Activated naive CD4-positive, alpha-beta T cell treated with anti-CD3 and anti-CD28 coated beads for 36 hours (primary cell): ENCODE results near the gene CACNA1C. TPM values are rescaled to one million over a fixed set of nuclear protein-coding genes. Genes with fewer than 3 reads are reported as not detected.

ENCODE experiments used
- CTCF ChIA-PET: fragments of 350-600 bp; sonication (Branson Sonifier 250); formaldehyde crosslinking; loops from one replicate; lab custom pipeline; 2021; ENCODE audit warnings: antibody characterized with exemption; lab: Charles Lee
- DNase-seq: peaks from one replicate; pipeline ENCODE4 v3.0.0-alpha.2; 2020
- H3K27ac Mint-ChIP-seq: one replicate; pipeline ENCODE4 v1.8.0; 2021; ENCODE audit warnings: mild to moderate bottlenecking, mixed read lengths
- H3K27me3 Mint-ChIP-seq: one replicate; pipeline ENCODE4 v1.8.0; 2021; ENCODE audit warnings: low read depth, mixed read lengths
- H3K36me3 Mint-ChIP-seq: one replicate; pipeline ENCODE4 v1.8.0; 2021; ENCODE audit warnings: low read depth, mixed read lengths
- H3K4me1 Mint-ChIP-seq: one replicate; pipeline ENCODE4 v1.8.0; 2021; ENCODE audit warnings: low read depth, mixed read lengths
- H3K4me3 Mint-ChIP-seq: one replicate; pipeline ENCODE4 v1.8.0; 2021; ENCODE audit warnings: mild to moderate bottlenecking, moderate library complexity, mixed read lengths
- H3K9me3 Mint-ChIP-seq: one replicate; pipeline ENCODE4 v1.8.0; 2021; ENCODE audit warnings: mixed read lengths
- intact Hi-C: fragments of 100-400 bp; cut with micrococcal nuclease; formaldehyde crosslinking; loops from one replicate; pipeline ENCODE4 v1.15.1; 2023
- total RNA-seq, 2 experiments: library from RNA; stranded (reverse); gene quantifications; one replicate each; pipeline ENCODE4 v1.2.3, GENCODE V29; 2021

The CACNA1C gene
- total RNA-seq, 2 experiments from 2014 or later: 0.02 to 0.12 TPM

DNA sequence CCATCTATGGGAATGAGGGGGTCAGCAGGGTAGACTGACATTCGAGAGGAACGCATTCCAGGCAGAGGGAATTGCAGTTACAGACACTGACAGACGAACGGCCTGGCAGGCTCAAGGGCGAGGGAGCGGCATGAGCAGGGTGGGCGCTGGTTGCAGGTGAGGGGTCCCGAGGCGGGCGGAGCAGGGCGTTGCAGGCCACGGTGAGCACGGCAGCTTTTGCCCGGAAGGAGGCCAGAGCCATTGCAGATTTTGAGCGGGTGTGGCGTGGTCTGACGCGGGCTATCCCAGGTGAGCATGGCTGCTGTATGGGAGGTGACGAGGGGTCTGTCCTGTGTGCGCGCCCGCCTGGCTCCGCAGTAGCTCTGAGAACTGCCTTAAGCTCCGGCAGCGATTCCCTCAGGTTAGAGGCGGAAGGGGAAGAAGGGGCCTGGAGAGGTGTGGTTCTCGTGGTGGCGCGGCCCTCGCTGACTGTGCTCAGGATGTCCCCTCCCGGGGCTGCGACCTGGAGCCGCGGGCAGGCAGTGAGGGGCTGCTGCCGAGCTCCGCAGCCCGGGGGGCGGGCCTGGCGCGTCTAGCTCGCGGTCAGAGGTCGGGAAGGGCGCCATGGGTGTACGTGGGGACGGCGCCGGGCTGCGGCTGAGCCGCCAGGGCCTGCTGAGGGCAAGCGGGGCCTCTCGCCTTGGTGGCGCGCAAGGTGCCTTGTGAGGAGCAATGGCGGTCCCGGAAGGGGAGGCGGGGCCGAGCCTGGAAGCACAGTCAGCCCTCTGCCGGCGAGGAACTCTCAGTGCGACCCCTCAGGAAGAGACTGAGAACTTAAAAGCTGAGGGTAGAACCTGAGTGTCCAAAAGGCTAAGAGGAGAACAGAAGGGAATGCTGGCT is 177.1 kb downstream of the CACNA1C start:
- peaks cover 17% of the 10 kb centered on the region for H3K27me3 Mint-ChIP-seq
- no peak overlapping the region for H3K27ac Mint-ChIP-seq
- H3K36me3 Mint-ChIP-seq: no peaks in the 10 kb centered on the region
- intact Hi-C loops: no loop called here
- DNase-seq: peak; percentile 5
- no peaks in the 10 kb centered on the region for H3K9me3 Mint-ChIP-seq
- no peaks in the 10 kb centered on the region for H3K4me1 Mint-ChIP-seq
- CTCF ChIA-PET: interaction anchor here (0.6 kb wide), 1 partner anchor 194 kb away, joined by 5 read pairs; no protein-coding TSS in a partner anchor
- no peak overlapping the region for H3K4me3 Mint-ChIP-seq

DNA sequence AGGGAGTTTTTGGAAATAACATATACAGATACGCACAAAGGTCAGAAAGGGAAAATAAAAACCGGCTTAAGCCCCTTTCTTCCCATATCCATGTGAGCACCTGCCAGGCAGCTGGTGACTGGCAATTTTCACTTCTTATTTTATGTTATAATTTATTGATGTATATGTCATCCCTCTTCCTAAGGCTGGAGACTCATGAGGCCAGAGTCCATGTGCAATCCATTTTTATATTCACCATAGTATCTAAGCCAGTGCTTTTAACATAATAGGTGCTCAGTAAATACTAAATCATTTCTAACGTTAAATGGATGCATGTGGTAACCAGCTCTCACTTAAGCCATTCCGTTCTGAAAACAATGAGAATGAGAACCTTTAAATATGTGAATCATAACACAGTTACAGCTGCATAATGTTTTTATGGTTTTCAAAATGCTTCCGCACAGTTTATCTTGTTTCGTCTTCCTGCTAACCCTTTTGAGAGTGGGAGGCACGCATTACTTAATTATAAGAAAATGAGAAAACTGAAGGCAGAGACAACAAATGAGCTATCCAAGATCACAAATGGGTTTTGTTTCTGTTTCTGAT is 178.3 kb downstream of the CACNA1C start:
- no peaks in the 10 kb centered on the region for H3K36me3 Mint-ChIP-seq
- intact Hi-C loops: no loop called here
- H3K4me3 Mint-ChIP-seq: no peak overlapping the region
- no peak for DNase-seq
- peaks cover 17% of the 10 kb centered on the region for H3K27me3 Mint-ChIP-seq
- H3K9me3 Mint-ChIP-seq: no peaks in the 10 kb centered on the region
- H3K4me1 Mint-ChIP-seq: no peaks in the 10 kb centered on the region
- CTCF ChIA-PET: no interaction called here
- H3K27ac Mint-ChIP-seq: no peak overlapping the region

- Mint-ChIP-seq H3K4me1 (no peaks in the 10 kb centered on the region), H3K36me3 (no peaks in the 10 kb centered on the region), H3K9me3 (no peaks in the 10 kb centered on the region), H3K4me3 (no peak overlapping the region), H3K27ac (no peak overlapping the region), H3K27me3 (peaks cover 16% of the 10 kb centered on the region)
- intact Hi-C loops: no loop called here
- CTCF ChIA-PET: no interaction called here
- no peak for DNase-seq
Observed at GRCh38 chr12:2231956-2232355, 179.2 kb downstream of the CACNA1C start.

- DNase-seq: no peak
- CTCF ChIA-PET: no interaction called here
- intact Hi-C loops: no loop called here
- Mint-ChIP-seq H3K27ac (no peak overlapping the region), H3K9me3 (no peaks in the 10 kb centered on the region), H3K27me3 (peaks cover 15% of the 10 kb centered on the region), H3K4me1 (no peaks in the 10 kb centered on the region), H3K4me3 (no peak overlapping the region), H3K36me3 (no peaks in the 10 kb centered on the region)
Observed at GRCh38 chr12:2233034-2233433, 180.2 kb downstream of the CACNA1C start.

GRCh38 chr12:2234091-2234490 is 181.3 kb downstream of the CACNA1C start:
- no peaks in the 10 kb centered on the region for H3K4me1 Mint-ChIP-seq
- intact Hi-C loops: no loop called here
- H3K36me3 Mint-ChIP-seq: no peaks in the 10 kb centered on the region
- H3K27ac Mint-ChIP-seq: no peak overlapping the region
- peaks cover 14% of the 10 kb centered on the region for H3K27me3 Mint-ChIP-seq
- no peak for DNase-seq
- CTCF ChIA-PET: no interaction called here
- H3K4me3 Mint-ChIP-seq: no peak overlapping the region
- no peaks in the 10 kb centered on the region for H3K9me3 Mint-ChIP-seq

- Mint-ChIP-seq H3K36me3 (no peaks in the 10 kb centered on the region), H3K4me3 (no peak overlapping the region), H3K4me1 (no peaks in the 10 kb centered on the region), H3K9me3 (no peaks in the 10 kb centered on the region), H3K27ac (no peak overlapping the region), H3K27me3 (peaks cover 9% of the 10 kb centered on the region)
- CTCF ChIA-PET: no interaction called here
- DNase-seq: no peak
- intact Hi-C loops: no loop called here
Observed at GRCh38 chr12:2234646-2235350, 182.0 kb downstream of the CACNA1C start.

GRCh38 chr12:2236506-2237294 is 183.9 kb downstream of the CACNA1C start:
- no peak for DNase-seq
- H3K4me3 Mint-ChIP-seq: no peak overlapping the region
- intact Hi-C loops: no loop called here
- H3K27me3 Mint-ChIP-seq: peaks cover 12% of the 10 kb centered on the region
- H3K36me3 Mint-ChIP-seq: no peaks in the 10 kb centered on the region
- no peaks in the 10 kb centered on the region for H3K9me3 Mint-ChIP-seq
- no peaks in the 10 kb centered on the region for H3K4me1 Mint-ChIP-seq
- CTCF ChIA-PET: no interaction called here
- H3K27ac Mint-ChIP-seq: no peak overlapping the region

GRCh38 chr12:2238111-2238510 is 185.3 kb downstream of the CACNA1C start:
- H3K27ac Mint-ChIP-seq: no peak overlapping the region
- no peak for DNase-seq
- CTCF ChIA-PET: no interaction called here
- H3K27me3 Mint-ChIP-seq: peaks cover 14% of the 10 kb centered on the region
- no peaks in the 10 kb centered on the region for H3K9me3 Mint-ChIP-seq
- H3K4me1 Mint-ChIP-seq: no peaks in the 10 kb centered on the region
- intact Hi-C loops: no loop called here
- no peak overlapping the region for H3K4me3 Mint-ChIP-seq
- no peaks in the 10 kb centered on the region for H3K36me3 Mint-ChIP-seq

DNA sequence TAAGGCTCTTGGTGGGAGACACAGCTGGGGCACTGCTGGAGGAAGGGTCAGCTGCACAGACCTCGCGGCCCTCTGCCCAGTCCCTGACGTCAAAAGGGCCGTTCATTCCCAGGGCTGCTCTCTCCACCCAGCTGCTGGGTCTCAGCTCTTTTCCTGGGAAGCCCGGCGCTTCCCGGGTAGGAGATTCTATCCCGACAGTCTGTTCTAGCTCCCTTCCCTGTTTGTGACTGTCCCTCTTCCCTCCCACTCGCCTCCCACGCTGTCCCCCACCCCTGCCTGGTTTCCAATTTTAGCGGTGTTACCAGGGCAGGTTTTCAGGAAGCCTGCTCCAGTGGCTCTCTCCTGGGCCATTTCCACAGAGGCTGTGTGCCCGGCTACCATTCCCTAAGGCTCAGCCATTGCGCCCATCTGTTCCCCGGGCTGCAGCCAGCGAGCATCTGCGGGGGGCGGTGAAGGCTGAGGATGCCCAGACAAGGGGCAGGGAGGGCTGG is 186.6 kb downstream of the CACNA1C start:
- CTCF ChIA-PET: no interaction called here
- H3K4me1 Mint-ChIP-seq: no peaks in the 10 kb centered on the region
- no peak overlapping the region for H3K4me3 Mint-ChIP-seq

DNA sequence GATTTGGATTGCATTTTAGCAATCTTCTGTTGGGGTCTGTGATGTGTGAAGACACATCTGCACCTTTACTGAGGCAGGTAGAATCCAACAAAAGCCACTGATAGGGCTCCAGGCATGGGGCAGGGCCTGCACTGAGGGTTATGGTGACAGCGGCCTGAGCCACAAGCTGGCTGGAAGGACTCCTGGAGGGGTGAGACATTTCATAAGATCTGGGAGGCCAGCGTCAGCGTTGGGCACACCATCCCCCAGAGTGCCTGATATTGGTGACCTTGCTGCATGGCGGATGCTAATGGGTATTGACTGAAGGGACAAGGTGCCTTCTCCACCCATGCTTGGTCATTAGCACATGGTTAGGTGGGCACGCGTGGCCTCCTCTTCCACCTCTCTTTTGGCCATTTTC is 187.6 kb downstream of the CACNA1C start:
- no peak for DNase-seq
- H3K27ac Mint-ChIP-seq: no peak overlapping the region
- peaks cover 8% of the 10 kb centered on the region for H3K27me3 Mint-ChIP-seq
- no peaks in the 10 kb centered on the region for H3K36me3 Mint-ChIP-seq
- H3K4me3 Mint-ChIP-seq: no peak overlapping the region
- no peaks in the 10 kb centered on the region for H3K9me3 Mint-ChIP-seq
- intact Hi-C loops: no loop called here
- H3K4me1 Mint-ChIP-seq: no peaks in the 10 kb centered on the region
- CTCF ChIA-PET: no interaction called here

More for the DNA sequence above, 186.6 kb downstream of the CACNA1C start:
- DNase-seq: no peak
- H3K27me3 Mint-ChIP-seq: peaks cover 11% of the 10 kb centered on the region
- no peaks in the 10 kb centered on the region for H3K36me3 Mint-ChIP-seq
- H3K9me3 Mint-ChIP-seq: no peaks in the 10 kb centered on the region
- H3K27ac Mint-ChIP-seq: no peak overlapping the region
- intact Hi-C loops: no loop called here

DNA sequence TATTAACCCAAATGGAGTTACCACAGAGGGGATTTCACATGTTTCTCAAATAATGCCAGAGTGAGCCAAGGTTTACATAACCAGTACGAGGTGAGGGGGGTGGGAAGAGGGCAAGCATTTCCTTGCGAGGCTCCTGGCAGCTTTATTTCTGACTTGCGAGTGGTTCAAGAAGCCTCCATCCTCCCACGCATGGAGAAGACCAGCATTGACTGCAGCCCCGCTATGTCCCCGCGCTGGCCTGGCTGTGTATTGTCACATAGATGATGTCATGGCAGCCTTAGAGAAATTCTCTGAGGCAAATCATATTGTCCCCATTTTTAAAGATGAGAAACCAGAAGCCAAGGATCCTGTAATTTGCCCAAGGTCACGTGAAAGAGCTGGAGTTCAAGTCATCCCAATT is 188.2 kb downstream of the CACNA1C start:
- H3K4me3 Mint-ChIP-seq: no peak overlapping the region
- CTCF ChIA-PET: no interaction called here
- no peaks in the 10 kb centered on the region for H3K9me3 Mint-ChIP-seq
- H3K27me3 Mint-ChIP-seq: peaks cover 8% of the 10 kb centered on the region
- H3K4me1 Mint-ChIP-seq: no peaks in the 10 kb centered on the region
- DNase-seq: no peak
- no peaks in the 10 kb centered on the region for H3K36me3 Mint-ChIP-seq
- intact Hi-C loops: no loop called here
- H3K27ac Mint-ChIP-seq: no peak overlapping the region

GRCh38 chr12:2242216-2242615 is 189.4 kb downstream of the CACNA1C start:
- no peaks in the 10 kb centered on the region for H3K9me3 Mint-ChIP-seq
- CTCF ChIA-PET: no interaction called here
- H3K27ac Mint-ChIP-seq: no peak overlapping the region
- peaks cover 10% of the 10 kb centered on the region for H3K27me3 Mint-ChIP-seq
- H3K4me1 Mint-ChIP-seq: no peaks in the 10 kb centered on the region
- intact Hi-C loops: no loop called here
- no peak for DNase-seq
- H3K36me3 Mint-ChIP-seq: no peaks in the 10 kb centered on the region
- no peak overlapping the region for H3K4me3 Mint-ChIP-seq
